Thyroid gland (tissue), 4 donors: ENCODE data around the gene APBB2. TPM values are rescaled to one million over a fixed set of nuclear protein-coding genes. Genes with fewer than 3 reads are reported as not detected.

ENCODE experiments used
- DNase-seq, 2 donors: peaks; one replicate each; pipeline ENCODE4 v3.0.0-alpha.2; 2019
- H3K27ac ChIP-seq, 3 donors: fragments of 200-600 bp; sonication (generic); 1 replicate in 2 of 3; 2 replicates in 1 of 3; pipeline ENCODE4 v1.5.1; 2016 to 2019; ENCODE audit warnings: mild to moderate bottlenecking in 1 of 3, moderate library complexity in 1 of 3
- H3K27me3 ChIP-seq: fragments of 200-600 bp; sonication (generic); one replicate; pipeline ENCODE4 v1.5.1; 2019
- H3K36me3 ChIP-seq, 2 donors: fragments of 200-600 bp; sonication (generic); one replicate each; pipeline ENCODE4 v1.5.1; 2016 to 2019
- H3K4me1 ChIP-seq, 2 donors: fragments of 200-600 bp; sonication (generic); one replicate each; pipeline ENCODE4 v1.5.1; 2017 to 2019
- H3K4me3 ChIP-seq, 3 donors: fragments of 200-600 bp; sonication (generic); replicated peaks in 1 of 3; 1 replicate in 2 of 3; 2 replicates in 1 of 3; pipeline ENCODE4 v1.5.1; 2016; ENCODE audit warnings: mild to moderate bottlenecking in 1 of 3
- H3K9me3 ChIP-seq: fragments of 200-600 bp; sonication (generic); one replicate; pipeline ENCODE4 v1.5.1; 2017
- POLR2A ChIP-seq, 2 donors: fragments of 450-650 bp; IDR thresholded peaks; one replicate each; pipeline ENCODE4 v1.6.1; 2017; ENCODE audit warnings: antibody characterized with exemption in 2 of 2, mild to moderate bottlenecking in 2 of 2, moderate library complexity in 1 of 2
- WGBS, 2 donors: methylation state at CpG; one replicate each; pipeline ENCODE4 v1.1.5; 2017; 5-methylcytosine and 5-hydroxymethylcytosine counted together
- intact Hi-C: fragments of 100-400 bp; cut with DNase I; formaldehyde crosslinking; loops from one replicate; pipeline ENCODE4 v1.15.1; 2023
- total RNA-seq, 4 donors: library from RNA; depleted of rRNA; stranded (reverse); fragments of >200 nt; gene quantifications; one replicate each; pipeline ENCODE4 v1.2.3, GENCODE V29; 2016
- TF ChIP-seq, protein P1 (sequence below), 6 experiments: fragments of 200-600 bp in 3 of 6; fragments of 450-650 bp in 3 of 6; sonication (generic) in 3 of 6; IDR thresholded peaks; one replicate each; pipeline ENCODE4 v1.5.1; 2016 to 2019; ENCODE audit warnings: antibody characterized with exemption in 6 of 6, mild to moderate bottlenecking in 2 of 6, inconsistent platforms in 1 of 6, moderate library complexity in 1 of 6

The APBB2 gene
- total RNA-seq, 4 donors from 2014 or later = 174 to 253 (median 199) TPM

DNA sequence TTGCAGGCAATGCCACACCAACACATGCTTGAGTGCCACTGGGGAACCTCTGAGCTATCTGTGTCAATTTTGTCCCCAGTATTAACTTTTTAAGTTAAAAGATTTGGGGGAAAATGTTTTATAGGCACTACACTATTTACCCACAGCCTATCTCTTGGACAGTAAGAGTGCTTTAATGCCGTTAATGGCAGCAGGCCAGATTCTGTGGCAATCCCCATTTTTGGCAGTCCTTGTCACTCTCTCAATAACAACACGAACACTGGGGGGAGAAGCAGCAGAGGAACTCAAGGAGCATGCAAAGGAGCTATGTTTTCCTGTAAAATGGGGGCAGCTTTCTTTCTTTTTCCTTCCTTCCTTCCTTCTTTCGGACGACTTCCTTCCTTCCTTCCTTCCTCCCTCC lies 296.0 kb downstream of the APBB2 start:
- intact Hi-C loops = no loop called here
- H3K27me3 ChIP-seq = no peaks in the 10 kb centered on the region
- WGBS, 2 donors = 25 to 28% methylated on average over 4 of the region's 4 CpGs
- no peak for TF ChIP-seq POLR2A (IDR thresholded peaks at IDR 0.05)
- TF ChIP-seq, protein P1, sequence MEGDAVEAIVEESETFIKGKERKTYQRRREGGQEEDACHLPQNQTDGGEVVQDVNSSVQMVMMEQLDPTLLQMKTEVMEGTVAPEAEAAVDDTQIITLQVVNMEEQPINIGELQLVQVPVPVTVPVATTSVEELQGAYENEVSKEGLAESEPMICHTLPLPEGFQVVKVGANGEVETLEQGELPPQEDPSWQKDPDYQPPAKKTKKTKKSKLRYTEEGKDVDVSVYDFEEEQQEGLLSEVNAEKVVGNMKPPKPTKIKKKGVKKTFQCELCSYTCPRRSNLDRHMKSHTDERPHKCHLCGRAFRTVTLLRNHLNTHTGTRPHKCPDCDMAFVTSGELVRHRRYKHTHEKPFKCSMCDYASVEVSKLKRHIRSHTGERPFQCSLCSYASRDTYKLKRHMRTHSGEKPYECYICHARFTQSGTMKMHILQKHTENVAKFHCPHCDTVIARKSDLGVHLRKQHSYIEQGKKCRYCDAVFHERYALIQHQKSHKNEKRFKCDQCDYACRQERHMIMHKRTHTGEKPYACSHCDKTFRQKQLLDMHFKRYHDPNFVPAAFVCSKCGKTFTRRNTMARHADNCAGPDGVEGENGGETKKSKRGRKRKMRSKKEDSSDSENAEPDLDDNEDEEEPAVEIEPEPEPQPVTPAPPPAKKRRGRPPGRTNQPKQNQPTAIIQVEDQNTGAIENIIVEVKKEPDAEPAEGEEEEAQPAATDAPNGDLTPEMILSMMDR (IDR thresholded peaks at IDR 0.05) = no peak
- no peak overlapping the region for H3K27ac ChIP-seq
- no peaks in the 10 kb centered on the region for H3K36me3 ChIP-seq
- H3K4me1 ChIP-seq = peaks cover 15 to 39% of the 10 kb centered on the region in 2 donors
- no peaks in the 10 kb centered on the region for H3K9me3 ChIP-seq
- DNase-seq = peak; percentile 82 to 83
- no peak overlapping the region for H3K4me3 ChIP-seq

DNA sequence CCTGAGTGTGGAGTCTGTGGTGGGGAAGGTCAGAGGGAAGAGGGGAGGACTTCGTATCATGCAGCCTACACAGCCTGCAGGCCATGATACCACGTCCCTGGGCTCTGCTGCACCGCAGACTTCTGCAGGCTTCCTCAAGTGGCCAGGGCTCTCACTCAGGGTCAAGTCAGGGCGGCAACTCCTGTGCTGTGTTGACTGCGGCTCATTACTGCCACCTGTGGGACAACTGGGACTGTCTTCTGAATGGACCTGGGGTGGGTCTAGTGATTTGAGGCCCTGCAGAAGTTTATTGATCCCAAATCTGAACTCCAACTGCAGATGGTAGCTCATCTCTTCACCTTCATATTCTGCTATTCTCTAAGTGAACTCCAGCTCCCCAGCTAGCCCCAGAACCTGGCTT lies 297.5 kb downstream of the APBB2 start:
- WGBS, 2 donors = 55 to 66% methylated on average over 3 to 5 of the region's 5 CpGs
- intact Hi-C loops = no loop called here
- Histone ChIP-seq H3K9me3 (no peaks in the 10 kb centered on the region), H3K4me1 (peaks cover 14 to 37% of the 10 kb centered on the region in 2 donors), H3K36me3 (no peaks in the 10 kb centered on the region), H3K4me3 (no peak overlapping the region), H3K27me3 (no peaks in the 10 kb centered on the region), H3K27ac (peak overlapping the region in 1 of 3 donors; percentile 0)
- TF ChIP-seq POLR2A (IDR thresholded peaks at IDR 0.05) = no peak
- TF ChIP-seq, protein P1 (IDR thresholded peaks at IDR 0.05) = peak in 3 of 6 experiments; percentile 21 to 38 (median 30)
- DNase-seq = peak; percentile 50 to 54

DNA sequence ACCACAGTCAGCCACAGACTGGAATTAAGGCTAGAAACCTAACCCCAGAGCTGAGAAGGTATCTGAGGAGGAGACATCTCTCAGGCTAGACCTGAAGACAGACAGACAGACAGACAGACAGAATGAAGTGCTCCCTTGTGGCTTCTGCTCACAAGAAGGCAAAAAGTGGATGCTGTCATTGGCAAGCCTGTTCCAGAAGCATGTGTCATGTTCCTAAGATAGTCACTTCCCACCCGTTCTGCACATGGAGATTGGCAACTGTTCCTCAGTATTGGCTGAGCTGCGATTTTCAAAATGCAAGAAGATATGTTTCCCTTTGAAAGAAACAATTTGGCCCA lies 298.2 kb downstream of the APBB2 start:
- Histone ChIP-seq H3K9me3 (no peaks in the 10 kb centered on the region), H3K4me3 (no peak overlapping the region), H3K36me3 (no peaks in the 10 kb centered on the region), H3K4me1 (peaks cover 14 to 37% of the 10 kb centered on the region in 2 donors), H3K27ac (peak overlapping the region in 1 of 3 donors; percentile 0), H3K27me3 (no peaks in the 10 kb centered on the region)
- WGBS, 2 donors = 64 to 75% methylated on average over 2 of the region's 2 CpGs
- TF ChIP-seq, protein P1 (IDR thresholded peaks at IDR 0.05) = no peak
- TF ChIP-seq POLR2A (IDR thresholded peaks at IDR 0.05) = no peak
- no peak for DNase-seq
- intact Hi-C loops = no loop called here

DNA sequence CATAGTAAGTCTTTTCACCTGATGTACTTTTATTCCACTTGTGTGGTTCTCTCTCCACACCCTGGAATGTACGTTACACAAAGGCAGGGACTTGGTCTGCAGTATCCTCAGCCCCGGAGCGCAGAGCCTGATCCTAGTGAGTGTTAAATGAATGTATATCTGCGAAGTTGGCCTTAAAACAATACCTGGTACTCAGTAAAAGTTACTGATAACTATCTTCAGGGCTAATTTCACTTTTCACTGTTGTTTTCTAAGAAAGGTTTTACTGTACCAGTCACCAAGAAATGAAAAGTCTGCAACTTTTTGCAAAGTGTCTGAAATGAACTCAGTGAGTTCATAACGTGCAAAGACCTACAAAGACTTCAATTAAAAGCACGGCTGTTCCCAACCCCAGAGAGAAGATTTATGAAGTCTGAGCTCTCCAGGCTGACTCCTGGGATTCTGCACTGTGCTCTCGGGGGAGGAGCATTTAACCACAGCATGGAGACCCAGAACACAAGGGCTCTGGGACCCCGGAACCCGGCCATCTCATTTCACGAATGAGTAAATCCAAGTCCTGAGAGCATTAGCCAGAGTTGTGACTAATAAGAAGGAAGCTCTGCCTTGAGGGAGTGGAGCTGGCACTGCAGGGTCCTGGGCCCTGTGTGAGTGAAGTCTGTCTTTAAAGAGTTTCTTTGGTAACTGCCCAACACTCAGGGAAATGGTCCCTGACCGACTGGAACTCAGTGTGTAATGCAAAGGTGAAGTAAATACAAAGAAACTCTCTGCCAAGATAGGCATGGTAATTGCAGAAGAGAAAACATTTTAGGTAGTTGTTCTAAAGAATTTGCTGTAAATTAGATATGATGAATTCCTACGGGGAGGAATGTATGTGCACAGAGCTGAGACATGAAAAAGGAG lies 298.8 kb downstream of the APBB2 start:
- Histone ChIP-seq H3K27ac (peak overlapping the region in 1 of 3 donors; percentile 0), H3K4me1 (peaks cover 14 to 37% of the 10 kb centered on the region in 2 donors), H3K36me3 (no peaks in the 10 kb centered on the region), H3K4me3 (no peak overlapping the region), H3K9me3 (no peaks in the 10 kb centered on the region), H3K27me3 (no peaks in the 10 kb centered on the region)
- 67 to 69% methylated on average over 12 of the region's 12 CpGs for WGBS, 2 donors
- intact Hi-C loops = no loop called here
- TF ChIP-seq, protein P1 (IDR thresholded peaks at IDR 0.05) = no peak
- no peak for TF ChIP-seq POLR2A (IDR thresholded peaks at IDR 0.05)
- DNase-seq = no peak
